HG02798 (cell line): ENCODE data around the gene WIPF3.

ENCODE experiments used
- ATAC-seq: cut with Tn5 transposase; IDR thresholded peaks from one replicate; pipeline ENCODE4 v1.9.1; 2021; ENCODE audit warnings: mild to moderate bottlenecking; ENCODE audit not compliant: unreplicated experiment, poor library complexity

WIPF3 gene

DNA sequence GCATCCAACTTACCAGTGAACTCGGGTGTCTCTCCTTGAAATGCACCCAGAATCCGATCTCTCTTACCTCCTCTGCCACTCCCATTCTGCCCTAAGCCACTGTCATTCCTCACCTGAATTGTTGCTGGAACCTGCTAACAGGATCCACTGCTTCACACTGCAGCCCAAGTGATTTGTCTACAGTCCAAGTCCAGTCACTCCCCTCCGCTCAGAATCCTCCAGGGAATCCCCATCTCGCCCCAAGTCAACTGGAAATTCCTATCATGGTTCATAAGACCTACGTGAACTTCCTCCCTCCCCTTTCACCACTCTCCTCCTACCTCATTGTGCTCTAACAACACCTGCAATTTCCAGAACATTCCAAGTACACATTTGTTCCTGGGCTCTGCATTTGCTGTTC lies 92.0 kb downstream of the WIPF3 start:
- no peak for ATAC-seq

DNA sequence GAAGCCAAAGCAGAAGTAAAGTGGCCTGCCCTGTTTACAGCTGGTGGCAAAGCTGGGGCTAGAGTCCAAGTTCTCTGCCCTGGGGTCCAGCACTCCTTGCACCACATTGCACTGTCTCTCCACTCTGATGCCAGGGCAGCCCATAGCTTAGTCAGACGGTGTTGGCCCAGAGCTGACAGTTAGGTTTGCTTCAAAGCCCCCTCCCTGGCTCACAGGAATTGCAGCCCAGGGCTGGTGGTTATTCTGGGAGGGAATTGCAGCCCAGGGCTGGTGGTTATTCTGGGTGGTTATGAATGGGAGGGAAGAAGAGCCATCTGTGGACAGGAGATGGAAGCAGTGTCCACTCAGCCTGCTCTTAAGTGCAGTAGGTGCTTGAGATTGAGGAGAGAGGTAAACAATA lies 94.4 kb downstream of the WIPF3 start:
- no peak for ATAC-seq

DNA sequence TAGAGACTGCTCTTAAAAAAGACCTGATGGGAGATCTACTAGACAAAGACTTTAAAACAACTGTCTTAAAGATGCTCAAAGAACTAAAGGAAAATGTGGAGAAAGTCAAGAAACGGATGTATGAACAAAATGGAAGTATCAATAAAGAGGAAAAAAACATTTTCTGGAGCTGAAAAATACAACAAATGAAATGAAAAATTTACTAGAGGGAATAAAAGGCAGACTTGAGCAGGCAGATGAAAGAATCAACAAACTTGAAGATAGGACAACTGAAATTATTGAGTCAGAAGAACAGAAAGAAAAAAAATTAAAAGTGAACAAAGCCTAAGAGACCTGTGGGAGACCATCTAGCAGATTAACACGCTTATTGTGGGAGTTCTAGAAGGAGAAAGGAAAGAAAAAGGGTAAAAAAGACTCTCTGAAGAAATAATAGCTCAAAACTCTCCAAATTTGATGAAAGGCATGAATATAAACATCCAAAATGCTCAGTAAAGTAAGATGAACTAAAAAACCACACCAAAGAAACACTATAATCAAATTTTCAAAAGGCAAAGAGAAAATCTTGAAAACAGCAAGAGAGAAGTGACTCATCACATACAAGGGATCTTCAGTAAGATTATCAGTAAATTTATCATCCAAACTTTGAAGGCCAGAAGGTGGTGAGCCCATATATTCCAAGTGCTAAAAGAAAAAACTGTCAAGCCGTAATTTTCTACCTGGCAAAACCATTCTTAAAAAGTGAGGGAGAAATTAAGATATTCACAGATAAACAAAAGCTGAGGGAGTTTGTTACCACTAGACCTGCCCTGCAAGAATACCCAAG lies 100.1 kb downstream of the WIPF3 start:
- no peak for ATAC-seq

DNA sequence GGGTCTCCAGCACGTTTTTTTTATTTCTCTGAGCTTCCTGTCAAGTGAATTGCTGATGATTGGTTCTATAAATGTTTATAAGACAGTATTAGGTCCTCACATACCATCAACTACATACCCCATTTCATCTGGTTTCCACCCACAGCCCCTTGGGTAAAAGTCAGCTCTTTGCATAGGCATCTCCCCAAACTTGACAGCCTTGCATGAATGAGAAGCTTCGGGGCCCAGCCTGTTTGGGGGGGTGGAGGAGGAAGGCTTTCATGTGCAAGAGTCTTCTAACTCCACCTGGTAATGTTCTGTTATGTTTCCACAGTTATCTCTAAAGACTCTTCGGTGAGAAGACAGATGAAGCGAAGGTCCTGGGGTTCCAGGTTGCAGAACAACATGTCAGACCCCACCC lies 107.9 kb downstream of the WIPF3 start:
- no peak for ATAC-seq

DNA sequence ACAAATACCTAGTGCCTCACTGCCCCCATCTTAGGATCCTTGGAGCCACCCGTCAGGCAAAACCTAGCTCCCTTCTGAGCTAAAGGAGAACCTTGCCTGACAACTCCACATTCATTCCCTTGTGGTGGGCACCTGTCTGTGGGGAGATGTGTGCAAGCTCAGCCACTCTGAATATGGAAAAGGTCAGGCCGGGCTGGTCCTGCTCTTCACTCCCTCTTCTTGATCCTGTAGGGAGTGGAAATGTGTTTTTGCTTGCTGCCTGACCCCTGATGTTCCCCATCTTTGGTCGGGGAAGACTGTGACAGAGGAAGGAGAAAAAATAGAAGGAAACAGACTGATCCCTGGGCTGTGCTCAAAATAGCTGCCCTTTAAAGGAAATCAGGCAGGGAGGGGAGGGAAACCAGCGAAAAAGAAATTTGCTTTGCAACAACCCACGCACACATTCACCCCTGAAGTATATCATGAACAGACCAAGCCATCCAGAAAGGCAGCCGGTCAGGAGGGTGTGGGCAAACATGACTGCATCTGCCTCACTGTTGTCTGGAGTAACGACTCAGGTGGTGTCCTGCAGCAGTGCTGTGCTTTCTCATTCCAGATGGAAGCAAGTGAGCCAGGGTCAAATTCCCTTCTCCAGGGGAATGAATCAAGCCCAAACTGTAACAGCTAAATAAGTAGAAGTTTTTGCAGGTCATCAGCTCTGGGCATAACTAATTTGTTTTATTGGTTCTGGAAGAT lies 109.3 kb downstream of the WIPF3 start:
- ATAC-seq = no peak

DNA sequence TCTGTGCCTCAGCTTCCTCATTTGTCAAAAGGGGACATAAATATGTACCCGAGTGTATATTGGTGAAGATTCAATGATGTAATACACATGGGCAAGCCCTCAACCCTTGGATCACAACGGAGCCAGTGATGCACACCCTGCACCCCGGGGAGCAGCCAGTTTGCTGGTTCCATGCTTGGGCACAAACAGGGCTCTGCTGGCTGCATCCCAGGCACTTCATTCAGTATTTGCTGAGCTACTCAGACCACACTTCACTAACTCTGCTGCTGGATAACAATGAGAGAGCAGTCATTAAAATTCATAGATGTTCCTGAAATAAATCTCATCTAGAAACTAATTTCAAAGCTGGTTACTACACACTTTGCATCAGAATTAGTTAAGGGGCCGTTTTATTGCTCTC lies 111.3 kb downstream of the WIPF3 start:
- no peak for ATAC-seq

DNA sequence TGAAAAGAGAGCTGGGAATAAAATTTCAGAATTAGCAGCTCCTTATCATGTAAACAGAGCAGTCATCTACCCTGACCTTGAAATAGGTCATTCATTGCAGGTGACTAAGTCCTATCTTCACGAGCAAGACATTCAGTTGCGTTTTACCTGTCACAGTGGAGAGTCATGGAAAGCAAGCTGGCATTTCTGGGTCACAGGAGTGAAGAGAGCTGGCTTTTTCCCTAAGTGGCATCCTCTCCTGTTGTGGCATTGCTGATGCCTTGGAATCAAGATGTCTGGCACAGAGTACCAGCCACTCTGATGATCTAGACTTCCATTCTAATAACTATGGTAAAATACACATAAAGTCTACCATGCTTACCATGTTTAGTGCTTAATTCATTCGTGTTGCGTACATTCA lies 112.5 kb downstream of the WIPF3 start:
- ATAC-seq = no peak

DNA sequence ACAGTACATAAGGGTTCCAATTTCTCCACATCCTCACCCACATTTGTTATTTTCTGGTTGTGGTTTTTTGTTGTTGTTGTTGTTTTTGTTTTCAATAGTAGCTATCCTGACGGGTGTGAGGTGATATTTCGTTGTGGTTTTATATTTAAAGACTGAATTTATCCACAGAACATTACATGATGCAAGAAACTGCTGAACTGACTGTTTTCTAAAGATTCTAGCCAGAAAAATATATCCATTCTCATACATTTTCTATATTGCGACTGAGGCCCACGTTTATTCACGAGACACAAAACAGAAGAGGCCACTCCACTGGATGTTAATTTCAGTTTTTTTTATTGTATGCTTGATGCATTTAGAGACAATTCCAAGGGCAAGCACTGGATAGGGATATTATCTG lies 113.5 kb downstream of the WIPF3 start:
- ATAC-seq = no peak

DNA sequence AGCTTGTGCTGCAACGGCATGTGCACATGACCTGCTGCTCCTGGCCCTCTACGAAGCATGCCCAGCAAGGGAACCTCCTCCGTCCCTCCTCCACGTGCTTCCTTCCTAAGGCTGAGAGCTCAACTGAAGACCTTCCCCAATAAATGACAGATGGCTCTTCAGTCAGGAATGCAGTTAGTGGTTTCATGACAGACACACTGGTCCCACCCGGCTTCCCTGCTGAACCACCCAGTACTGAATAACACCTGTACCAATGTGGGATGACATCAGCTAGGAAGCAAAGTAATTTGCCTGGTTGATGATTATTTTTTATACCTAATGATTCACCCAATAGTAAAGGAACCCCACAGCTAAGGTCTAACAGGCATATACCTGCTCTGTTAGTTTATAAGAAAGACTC lies 114.2 kb downstream of the WIPF3 start:
- no peak for ATAC-seq

DNA sequence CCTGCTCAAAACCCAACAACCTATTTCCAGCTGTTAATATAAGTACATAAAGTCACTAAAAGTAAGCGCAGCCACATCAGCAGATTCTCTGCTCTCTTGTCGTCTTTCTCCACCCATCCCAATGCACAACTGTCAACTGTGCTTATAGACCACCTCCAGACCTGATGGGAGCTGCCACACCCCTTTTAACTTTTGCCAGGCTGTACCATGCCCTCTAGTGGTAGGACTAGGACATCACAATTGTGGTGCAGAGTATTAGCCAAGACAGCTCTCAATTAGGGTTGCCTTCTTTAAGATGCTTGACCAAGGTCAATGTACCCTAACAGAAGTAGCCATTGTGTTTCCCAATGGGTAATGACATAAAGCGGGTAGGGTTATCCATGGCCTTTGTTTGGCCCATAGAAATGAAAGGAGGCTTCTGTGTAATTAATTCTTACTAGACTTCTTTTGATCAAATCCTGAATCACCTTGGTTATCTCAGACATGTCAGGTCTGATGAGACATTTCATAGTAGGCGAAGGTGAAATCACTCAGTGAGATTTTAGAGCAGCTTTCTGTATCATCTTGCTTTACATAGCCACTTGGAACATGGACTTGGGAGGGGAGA lies 115.2 kb downstream of the WIPF3 start:
- ATAC-seq = peak; percentile 85

DNA sequence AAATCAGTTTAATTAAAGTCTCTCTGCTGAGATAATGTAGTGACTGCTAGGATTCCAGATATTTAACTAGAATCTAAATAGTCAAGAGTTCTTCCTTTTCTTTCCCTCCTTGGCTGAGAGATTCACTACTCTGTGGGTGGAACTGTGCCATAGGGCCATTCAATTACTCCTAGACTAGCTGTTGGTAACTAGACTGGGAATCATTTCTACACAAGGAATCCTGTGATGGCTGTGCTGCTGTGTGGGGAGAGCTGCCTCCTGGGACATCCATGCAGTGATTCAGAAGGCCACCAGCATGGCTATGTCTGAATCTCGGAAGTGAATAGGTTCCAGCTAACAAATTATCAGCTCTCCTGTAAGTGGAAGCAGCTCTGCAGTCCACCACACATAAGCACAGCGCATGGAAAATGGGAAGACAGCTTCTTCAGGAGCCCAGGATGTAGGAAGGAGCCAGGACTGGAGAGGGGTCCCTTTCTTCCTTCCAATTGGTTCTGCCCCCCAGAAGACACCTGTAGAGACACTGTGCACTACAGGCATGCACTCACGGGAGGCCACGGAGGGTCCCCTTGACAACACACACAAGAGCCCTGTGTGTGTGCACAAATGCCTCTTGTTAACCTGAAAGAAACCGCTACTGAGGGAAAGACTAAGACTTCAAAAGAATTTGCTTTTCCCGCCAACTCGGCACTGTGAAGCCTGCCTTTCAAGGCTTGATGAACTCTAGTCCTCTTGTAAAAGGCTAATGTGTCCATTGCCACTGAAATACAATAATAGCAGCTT lies 116.8 kb downstream of the WIPF3 start:
- no peak for ATAC-seq

DNA sequence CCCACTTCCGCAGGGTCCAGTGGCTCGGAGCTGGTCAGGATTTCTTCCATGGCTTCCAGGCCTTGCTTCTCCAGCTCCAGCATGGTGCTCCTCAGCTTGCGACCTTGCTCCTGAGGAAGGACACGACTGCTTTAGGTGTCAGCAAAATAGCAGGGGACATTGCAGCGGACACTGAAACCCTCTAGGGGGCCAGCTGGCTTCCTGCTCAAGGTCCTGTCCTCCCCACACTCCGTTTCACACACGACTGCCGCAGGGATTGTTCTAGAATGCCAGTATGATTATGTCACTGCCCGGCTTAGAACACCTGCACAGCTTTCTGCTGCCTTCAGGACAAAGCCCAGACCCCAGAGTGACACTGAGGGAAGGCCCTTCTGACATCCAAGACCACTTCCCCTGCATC lies 117.7 kb downstream of the WIPF3 start:
- no peak for ATAC-seq

DNA sequence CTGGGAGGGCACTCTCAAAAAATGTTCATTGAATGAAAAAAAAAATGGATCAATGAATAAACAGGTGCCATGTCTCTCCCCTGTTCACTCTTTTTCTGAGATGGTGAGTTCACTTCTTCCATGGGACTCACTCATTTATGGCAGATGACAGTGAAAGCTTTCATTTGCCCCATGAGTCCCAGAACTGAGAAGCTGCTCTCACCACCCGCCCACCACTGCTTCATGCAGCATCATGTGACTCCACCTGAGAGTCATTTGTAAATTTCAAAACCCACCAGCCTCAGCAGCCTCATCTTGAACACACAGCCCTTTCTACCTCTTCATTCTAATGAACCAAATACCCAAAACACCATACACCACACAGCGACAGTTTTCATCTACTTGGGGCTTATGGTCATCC lies 118.4 kb downstream of the WIPF3 start:
- ATAC-seq = peak; percentile 63

DNA sequence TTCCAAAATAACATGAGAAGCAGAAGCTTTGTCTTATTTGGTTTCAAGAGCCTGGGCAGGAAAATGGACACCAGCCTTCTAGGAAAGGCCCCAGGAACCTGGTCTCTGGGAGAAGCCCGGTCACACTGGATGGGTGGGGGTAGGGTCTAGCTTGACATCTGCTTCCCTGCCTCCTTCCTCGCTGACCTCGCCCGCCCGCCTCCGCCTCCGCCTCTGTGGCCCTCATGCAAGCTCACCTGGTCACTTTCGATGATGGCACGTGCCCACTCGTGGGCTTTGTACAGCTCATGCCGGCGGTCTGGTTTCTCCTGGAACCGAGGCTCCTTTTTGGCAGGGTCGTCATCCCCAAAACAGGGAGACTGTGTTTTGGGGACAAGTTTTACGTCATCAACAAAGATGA lies 119.9 kb downstream of the WIPF3 start:
- ATAC-seq = no peak

DNA sequence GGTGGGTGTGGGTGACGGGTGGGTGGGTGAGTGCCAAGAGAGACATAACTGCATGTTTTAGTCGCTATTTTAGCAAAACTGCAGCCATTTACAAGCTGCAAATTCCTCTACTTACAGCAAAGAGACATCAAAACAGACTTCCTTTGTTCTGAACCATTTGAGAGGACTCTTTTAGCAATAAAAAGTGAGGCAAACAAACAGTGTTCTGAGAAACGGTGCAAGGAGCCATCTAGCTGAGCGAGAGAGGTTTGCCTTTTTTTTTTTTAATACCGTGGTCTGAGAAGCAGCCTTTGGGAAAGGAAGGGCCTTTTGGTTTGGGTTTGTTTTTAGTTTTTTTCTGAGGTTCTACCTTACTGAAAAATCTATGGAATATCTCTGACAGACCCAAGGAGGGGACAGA lies 120.4 kb downstream of the WIPF3 start:
- ATAC-seq = no peak

DNA sequence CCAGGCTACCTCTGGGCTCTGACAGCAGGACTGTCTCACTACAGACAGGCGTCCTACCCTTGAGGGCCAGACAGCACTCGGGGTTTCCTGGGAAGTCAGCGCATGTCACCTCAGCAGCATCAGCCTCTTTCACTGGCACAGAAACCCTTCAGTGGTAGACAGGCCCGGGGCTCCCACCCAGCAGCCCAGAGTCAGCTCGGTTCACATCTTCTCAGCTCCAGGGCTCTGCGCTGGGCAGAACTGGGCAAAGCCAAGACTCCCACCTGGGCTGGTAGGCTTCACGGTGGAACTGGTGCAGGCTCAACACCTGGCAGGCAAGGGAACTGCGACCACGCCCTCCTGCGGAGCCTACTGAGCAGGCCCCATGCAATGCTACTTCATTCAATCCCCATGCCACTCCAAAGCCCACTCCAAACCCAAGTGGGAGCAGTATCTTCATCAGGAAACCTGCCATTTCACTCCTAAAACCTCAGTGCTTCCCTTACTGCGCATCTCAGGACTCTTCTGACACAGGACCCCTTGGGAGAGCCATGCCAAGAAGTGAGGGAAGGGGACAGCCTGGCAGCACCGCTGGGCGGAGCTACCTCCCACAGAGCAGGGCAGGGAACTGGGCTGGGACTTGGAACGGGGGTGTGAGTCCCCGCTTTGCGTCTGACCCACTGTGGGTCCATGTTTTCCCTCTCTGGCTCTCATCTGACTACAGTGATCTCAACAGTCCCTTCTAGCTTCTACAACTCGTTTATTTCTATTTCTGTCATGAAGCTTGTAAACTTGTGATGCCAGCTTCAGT lies 122.9 kb downstream of the WIPF3 start:
- ATAC-seq = no peak

DNA sequence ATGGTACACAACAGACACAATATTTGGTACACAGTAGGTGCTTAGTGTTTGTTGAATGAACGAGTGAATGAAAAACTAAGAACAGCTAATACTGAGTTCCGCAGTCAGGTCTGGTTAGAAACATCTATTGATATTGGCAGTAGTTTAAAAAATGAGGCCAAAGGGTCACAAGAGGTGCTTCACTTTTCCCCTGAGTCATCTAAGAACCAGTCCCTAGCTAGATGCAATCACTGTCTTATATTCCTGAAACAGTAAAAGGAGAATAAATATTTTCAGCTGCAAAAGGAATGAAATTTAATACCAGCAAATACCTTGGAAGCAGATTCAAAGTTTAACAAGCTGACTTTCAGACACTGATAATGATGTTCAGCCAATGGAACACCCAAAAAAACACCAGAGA lies 128.8 kb downstream of the WIPF3 start:
- ATAC-seq = no peak

DNA sequence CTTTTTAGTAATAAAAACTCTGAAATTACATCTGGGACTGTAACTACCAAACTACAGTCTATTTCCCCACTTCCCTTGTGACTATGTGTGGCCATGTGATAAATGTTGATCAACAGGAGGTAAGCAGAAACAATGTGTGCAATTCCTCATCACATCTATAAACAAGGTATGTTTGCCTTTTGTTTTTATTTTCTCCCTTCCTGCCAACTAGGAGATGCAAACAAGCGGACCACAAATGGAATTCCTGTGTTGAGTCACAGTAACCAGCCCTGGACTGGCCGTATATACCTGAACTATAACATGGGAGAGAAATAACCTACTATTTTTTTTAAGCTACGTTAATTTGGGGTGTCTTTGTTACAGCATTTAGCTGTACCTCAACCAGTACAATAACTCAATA lies 130.8 kb downstream of the WIPF3 start:
- ATAC-seq = no peak

DNA sequence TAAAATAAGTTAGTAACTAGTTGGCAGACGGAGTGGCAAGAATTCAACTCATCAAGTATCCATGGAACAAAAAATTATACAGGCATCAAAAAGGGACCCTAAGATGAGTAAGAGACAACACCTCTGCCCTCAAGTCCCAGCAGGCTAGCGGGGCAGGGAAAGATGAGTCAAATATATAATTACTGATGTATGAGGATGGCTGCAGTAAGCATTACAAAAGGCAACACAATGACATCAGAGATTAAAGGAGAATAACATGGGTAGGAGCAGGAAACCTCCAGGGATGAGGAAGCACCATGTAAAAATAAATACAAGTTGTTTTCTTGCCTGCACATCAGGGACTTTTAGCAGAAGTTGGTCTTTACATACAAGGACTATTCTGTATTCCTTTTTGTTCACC lies 133.9 kb downstream of the WIPF3 start:
- ATAC-seq = no peak

DNA sequence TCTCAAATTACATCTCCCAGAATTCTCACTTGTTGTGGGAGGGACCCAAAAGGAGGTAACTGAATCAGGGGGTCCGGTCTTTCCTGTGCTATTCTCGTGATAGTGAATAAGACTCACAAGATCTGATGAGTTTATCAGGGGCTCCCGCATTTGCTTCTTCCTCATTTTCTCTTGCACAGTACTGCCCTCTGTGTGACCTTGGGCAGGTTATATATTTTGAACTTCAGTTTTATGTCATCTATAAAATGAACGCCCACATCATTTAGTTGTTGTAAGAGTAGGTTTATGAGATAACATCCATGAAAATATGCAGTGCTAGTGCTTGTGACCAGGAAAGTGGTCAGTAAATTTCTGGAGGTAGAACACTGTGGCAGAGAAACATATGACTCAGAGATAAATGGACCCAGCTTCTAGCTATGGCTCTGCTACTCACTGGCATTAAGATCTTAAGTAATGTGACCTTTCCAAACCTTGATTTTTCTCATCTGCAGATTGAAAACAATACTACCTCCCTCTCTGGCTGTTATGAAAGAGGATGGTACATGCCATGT lies 139.0 kb downstream of the WIPF3 start:
- no peak for ATAC-seq
